Measurements from ENCODE around the gene VPS37B.

VPS37B gene

GRCh38 chr12:122860854-122861586, 34.9 kb downstream of the VPS37B start:
- H3K9me3 Mint-ChIP-seq = no peaks in the 10 kb centered on the region
- H3K36me3 Mint-ChIP-seq (ENCODE audit: low read depth) = peaks cover 7% of the 10 kb centered on the region
- H3K27ac Mint-ChIP-seq = no peak overlapping the region
- H3K4me3 Mint-ChIP-seq = no peak overlapping the region
- H3K4me1 Mint-ChIP-seq = peaks cover 22% of the 10 kb centered on the region
- TF ChIP-seq CTCF (IDR thresholded peaks at IDR 0.05; ENCODE audit: unreplicated experiment in 3 of 3) = no peak
- H3K27me3 Mint-ChIP-seq (ENCODE audit: low read depth) = no peaks in the 10 kb centered on the region

- TF ChIP-seq CTCF (IDR thresholded peaks at IDR 0.05; ENCODE audit: unreplicated experiment in 3 of 3) = peak; percentile 77 to 85 (median 83)
- peaks cover 7% of the 10 kb centered on the region for H3K36me3 Mint-ChIP-seq (ENCODE audit: low read depth)
- no peaks in the 10 kb centered on the region for H3K9me3 Mint-ChIP-seq
- H3K4me3 Mint-ChIP-seq = no peak overlapping the region
- H3K27ac Mint-ChIP-seq = peak overlapping the region in 1 of 3 experiments; percentile 29
- H3K4me1 Mint-ChIP-seq = peaks cover 20% of the 10 kb centered on the region
- no peaks in the 10 kb centered on the region for H3K27me3 Mint-ChIP-seq (ENCODE audit: low read depth)
Measured at GRCh38 chr12:122860040-122860853, 35.7 kb downstream of the VPS37B start.

GRCh38 chr12:122859303-122860039, 36.5 kb downstream of the VPS37B start:
- Mint-ChIP-seq H3K4me3 (no peak overlapping the region), H3K9me3 (no peaks in the 10 kb centered on the region), H3K27me3 (ENCODE audit: low read depth) (no peaks in the 10 kb centered on the region), H3K4me1 (peaks cover 14% of the 10 kb centered on the region), H3K27ac (no peak overlapping the region), H3K36me3 (ENCODE audit: low read depth) (peaks cover 3% of the 10 kb centered on the region)
- TF ChIP-seq CTCF (IDR thresholded peaks at IDR 0.05; ENCODE audit: unreplicated experiment in 3 of 3) = no peak

GRCh38 chr12:122858591-122859302, 37.2 kb downstream of the VPS37B start:
- no peak overlapping the region for H3K4me3 Mint-ChIP-seq
- peaks cover 15% of the 10 kb centered on the region for H3K4me1 Mint-ChIP-seq
- no peaks in the 10 kb centered on the region for H3K27me3 Mint-ChIP-seq (ENCODE audit: low read depth)
- H3K27ac Mint-ChIP-seq = no peak overlapping the region
- no peaks in the 10 kb centered on the region for H3K36me3 Mint-ChIP-seq (ENCODE audit: low read depth)
- no peak for TF ChIP-seq CTCF (IDR thresholded peaks at IDR 0.05; ENCODE audit: unreplicated experiment in 3 of 3)
- H3K9me3 Mint-ChIP-seq = no peaks in the 10 kb centered on the region

- Mint-ChIP-seq H3K4me1 (peaks cover 13% of the 10 kb centered on the region), H3K27me3 (ENCODE audit: low read depth) (no peaks in the 10 kb centered on the region), H3K27ac (no peak overlapping the region), H3K4me3 (no peak overlapping the region), H3K9me3 (no peaks in the 10 kb centered on the region), H3K36me3 (ENCODE audit: low read depth) (no peaks in the 10 kb centered on the region)
- TF ChIP-seq CTCF (IDR thresholded peaks at IDR 0.05; ENCODE audit: unreplicated experiment in 3 of 3) = no peak
Measured at GRCh38 chr12:122858171-122858570, 37.8 kb downstream of the VPS37B start.
